MM.1S (cell line): ENCODE measurements around the gene PREX1.

Experiments used
- CTCF ChIP-seq: fragments of 300-600 bp; sonication (generic); IDR thresholded peaks from 2 replicates; pipeline ENCODE4 v1.5.1; 2016; ENCODE audit warnings: antibody characterized with exemption, low read length, mixed read lengths
- EZH2 ChIP-seq: fragments of 300-600 bp; sonication (generic); optimal IDR thresholded peaks from 2 replicates; pipeline ENCODE3; 2017; ENCODE audit warnings: low read depth, mild to moderate bottlenecking, antibody characterized with exemption, low read length, mixed read lengths

GRCh38 chr20:48635361-48635760 lies 192.4 kb downstream of the PREX1 start:
- TF ChIP-seq EZH2: no peak
- TF ChIP-seq CTCF: no peak
